Coronary artery (tissue), 2 donors: ENCODE data around the gene TMEM135.
A peak's percentile ranks its signal among the peaks of the same experiment; 100 is the strongest.

Experiments
- DNase-seq: peaks from one replicate; pipeline ENCODE4 v3.0.0-alpha.2; 2017; ENCODE audit warnings: low spot score
- H3K27ac ChIP-seq, 2 donors: fragments of 200-600 bp; sonication (generic); one replicate each; pipeline ENCODE4 v1.5.1; 2016 to 2019
- H3K4me3 ChIP-seq: fragments of 200-600 bp; sonication (generic); 2 replicates; pipeline ENCODE4 v1.5.1; 2016; ENCODE audit warnings: mild to moderate bottlenecking, moderate library complexity
- CTCF ChIP-seq: fragments of 200-600 bp; sonication (generic); IDR thresholded peaks from one replicate; pipeline ENCODE4 v1.5.1; 2019; ENCODE audit warnings: antibody characterized with exemption

Gene TMEM135

GRCh38 chr11:87033561-87033960 lies 4.2 kb upstream of the TMEM135 start:
- Histone ChIP-seq H3K27ac (no peak overlapping the region), H3K4me3 (no peak overlapping the region)
- no peak for TF ChIP-seq CTCF
- DNase-seq = no peak

GRCh38 chr11:87035976-87036583 lies 1.7 kb upstream of the TMEM135 start:
- TF ChIP-seq CTCF = no peak
- H3K27ac ChIP-seq = peak overlapping the region in 1 of 2 donors; percentile 20

GRCh38 chr11:87036756-87037449 lies 831 bp upstream of the TMEM135 start:
- no peak for DNase-seq
- no peak for TF ChIP-seq CTCF
- peak overlapping the region; percentile 86 for H3K4me3 ChIP-seq

More at GRCh38 chr11:87035976-87036583, 1.7 kb upstream of the TMEM135 start:
- DNase-seq = no peak
- no peak overlapping the region for H3K4me3 ChIP-seq

GRCh38 chr11:87038235-87038977 lies 672 bp downstream of the TMEM135 start:
- Histone ChIP-seq H3K4me3 (peak overlapping the region; percentile 86), H3K27ac (peak overlapping the region; percentile 80 to 93)
- no peak for TF ChIP-seq CTCF
- no peak for DNase-seq

More at GRCh38 chr11:87036756-87037449, 831 bp upstream of the TMEM135 start:
- peak overlapping the region; percentile 80 to 93 for H3K27ac ChIP-seq

- Histone ChIP-seq H3K27ac (peak overlapping the region; percentile 17 to 93), H3K4me3 (peak overlapping the region; percentile 86)
- no peak for TF ChIP-seq CTCF
- DNase-seq = no peak
Observed at GRCh38 chr11:87039371-87039770, 1.6 kb downstream of the TMEM135 start.

DNA sequence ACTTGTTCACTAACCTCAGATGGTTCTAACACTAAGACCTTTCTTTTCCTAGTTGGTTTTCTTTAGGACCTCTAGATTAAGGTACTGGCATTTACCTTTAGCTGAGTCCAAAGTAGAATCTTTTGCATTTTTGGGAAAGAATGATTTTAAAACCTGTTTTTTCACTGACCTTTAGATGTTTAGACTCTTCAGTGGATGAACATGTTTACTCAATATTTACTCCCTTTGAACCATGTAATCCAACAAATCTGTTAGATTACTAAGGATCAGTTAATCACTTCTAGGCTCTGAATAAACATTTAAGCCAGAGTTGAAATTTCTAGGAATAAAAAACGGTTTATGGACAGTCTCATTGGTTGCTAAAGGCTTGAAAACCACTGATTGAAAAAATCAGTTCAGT lies 6.2 kb downstream of the TMEM135 start:
- Histone ChIP-seq H3K27ac (no peak overlapping the region), H3K4me3 (no peak overlapping the region)
- no peak for DNase-seq
- TF ChIP-seq CTCF = no peak
